Hepatocyte (in vitro differentiated cells): ENCODE measurements around the gene USP24. TPM values are rescaled to one million over a fixed set of nuclear protein-coding genes. Genes with fewer than 3 reads are reported as not detected.

Experiments used
- DNase-seq: peaks from one replicate; pipeline ENCODE4 v3.0.0-alpha.2; 2016; ENCODE audit warnings: low spot score
- H2AFZ ChIP-seq: fragments of 200-600 bp; sonication (generic); 2 replicates; pipeline ENCODE4 v1.6.0; 2016; ENCODE audit warnings: antibody characterized with exemption, mild to moderate bottlenecking
- H3K27ac ChIP-seq: fragments of 200-600 bp; sonication (generic); 2 replicates; pipeline ENCODE4 v1.5.1; 2016; ENCODE audit warnings: mild to moderate bottlenecking
- H3K27me3 ChIP-seq: fragments of 200-600 bp; sonication (generic); 2 replicates; pipeline ENCODE4 v1.6.1; 2016
- H3K36me3 ChIP-seq: fragments of 200-600 bp; sonication (generic); replicated peaks from 2 replicates; pipeline ENCODE4 v1.5.1; 2016; ENCODE audit warnings: low read depth; ENCODE audit not compliant: insufficient read depth
- H3K4me1 ChIP-seq: fragments of 200-600 bp; sonication (generic); 2 replicates; pipeline ENCODE4 v1.5.1; 2016; ENCODE audit warnings: mild to moderate bottlenecking, moderate library complexity; ENCODE audit not compliant: insufficient read depth
- H3K4me2 ChIP-seq: fragments of 200-600 bp; sonication (generic); 2 replicates; pipeline ENCODE4 v1.6.0; 2016
- H3K4me3 ChIP-seq: fragments of 200-600 bp; sonication (generic); 2 replicates; pipeline ENCODE4 v1.5.1; 2016; ENCODE audit warnings: mild to moderate bottlenecking
- H3K79me2 ChIP-seq: fragments of 200-600 bp; sonication (generic); 2 replicates; pipeline ENCODE4 v1.6.0; 2017; ENCODE audit warnings: mild to moderate bottlenecking
- H3K9me2 ChIP-seq: fragments of 200-600 bp; sonication (generic); replicated peaks from 2 replicates; pipeline ENCODE4 v1.6.0; 2017; ENCODE audit warnings: mild to moderate bottlenecking; ENCODE audit not compliant: insufficient read depth
- H3K9me3 ChIP-seq: fragments of 200-600 bp; sonication (generic); 2 replicates; pipeline ENCODE4 v1.5.1; 2016; ENCODE audit warnings: low read depth, mild to moderate bottlenecking
- H4K20me1 ChIP-seq: fragments of 200-600 bp; sonication (generic); 2 replicates; pipeline ENCODE4 v1.6.0; 2016; ENCODE audit warnings: mild to moderate bottlenecking; ENCODE audit not compliant: insufficient read depth, poor library complexity, severe bottlenecking
- CTCF ChIP-seq: fragments of 200-600 bp; sonication (generic); IDR thresholded peaks from 2 replicates; pipeline ENCODE4 v1.5.1; 2016; ENCODE audit warnings: antibody characterized with exemption, mild to moderate bottlenecking; ENCODE audit not compliant: poor library complexity
- EZH2 ChIP-seq: fragments of 200-600 bp; sonication (generic); IDR thresholded peaks from 2 replicates; pipeline ENCODE4 v1.6.1; 2016; ENCODE audit warnings: antibody characterized with exemption, mild to moderate bottlenecking, borderline replicate concordance
- EZH2phosphoT487 ChIP-seq: fragments of 200-600 bp; sonication (generic); IDR thresholded peaks from one replicate; pipeline ENCODE4 v1.6.1; 2018; ENCODE audit warnings: antibody characterized with exemption, mild to moderate bottlenecking, low read depth, moderate library complexity; ENCODE audit not compliant: unreplicated experiment, severe bottlenecking
- WGBS: methylation state at CpG from one replicate; pipeline ENCODE4 v1.1.6; 2016; ENCODE audit warnings: low lambda C conversion rate; ENCODE audit errors: missing lambda C conversion rate; 5-methylcytosine and 5-hydroxymethylcytosine counted together
- polyA plus RNA-seq: library from polyadenylated mRNA; unstranded; fragments of >200 nt; fragmentation: Nextera tagmentation; extraction: Ambion mirVana; gene quantifications from 2 replicates; pipeline ENCODE4 v1.2.1, GENCODE V29; 2016
- total RNA-seq: library from RNA; depleted of rRNA; stranded (reverse); fragments of >200 nt; gene quantifications from 2 replicates; pipeline ENCODE4 v1.2.3, GENCODE V29; 2014

Gene USP24
- total and polyA plus RNA-seq, 2 experiments from 2014 or later = 9.3 to 41.9 TPM

GRCh38 chr1:55045430-55045829 lies 169.7 kb downstream of the USP24 start:
- 100% methylated on average over 9 of the region's 10 CpGs for WGBS
- H3K4me2 ChIP-seq = no peak overlapping the region
- H3K79me2 ChIP-seq = peaks cover 25% of the 10 kb centered on the region
- H3K27me3 ChIP-seq = peaks cover 12% of the 10 kb centered on the region
- H4K20me1 ChIP-seq = peaks cover 12% of the 10 kb centered on the region
- H3K4me3 ChIP-seq = no peak overlapping the region
- no peak overlapping the region for H3K27ac ChIP-seq
- peaks cover 4% of the 10 kb centered on the region for H3K4me1 ChIP-seq
- H3K36me3 ChIP-seq = no peaks in the 10 kb centered on the region
- H3K9me3 ChIP-seq = no peaks in the 10 kb centered on the region
- no peak overlapping the region for H2AFZ ChIP-seq
- no peaks in the 10 kb centered on the region for H3K9me2 ChIP-seq
- no peak for DNase-seq
- TF ChIP-seq EZH2phosphoT487 = no peak
- TF ChIP-seq EZH2 = no peak
- no peak for TF ChIP-seq CTCF

GRCh38 chr1:55044617-55045397 lies 170.4 kb downstream of the USP24 start:
- Histone ChIP-seq H3K9me2 (no peaks in the 10 kb centered on the region), H4K20me1 (peaks cover 12% of the 10 kb centered on the region), H2AFZ (no peak overlapping the region), H3K27ac (no peak overlapping the region), H3K36me3 (no peaks in the 10 kb centered on the region), H3K4me3 (no peak overlapping the region), H3K4me2 (no peak overlapping the region), H3K79me2 (peaks cover 28% of the 10 kb centered on the region), H3K4me1 (peaks cover 4% of the 10 kb centered on the region), H3K9me3 (no peaks in the 10 kb centered on the region), H3K27me3 (peaks cover 17% of the 10 kb centered on the region)
- no peak for TF ChIP-seq EZH2phosphoT487
- TF ChIP-seq EZH2 = no peak
- DNase-seq = no peak
- WGBS = 92% methylated on average over 15 of the region's 15 CpGs

DNA sequence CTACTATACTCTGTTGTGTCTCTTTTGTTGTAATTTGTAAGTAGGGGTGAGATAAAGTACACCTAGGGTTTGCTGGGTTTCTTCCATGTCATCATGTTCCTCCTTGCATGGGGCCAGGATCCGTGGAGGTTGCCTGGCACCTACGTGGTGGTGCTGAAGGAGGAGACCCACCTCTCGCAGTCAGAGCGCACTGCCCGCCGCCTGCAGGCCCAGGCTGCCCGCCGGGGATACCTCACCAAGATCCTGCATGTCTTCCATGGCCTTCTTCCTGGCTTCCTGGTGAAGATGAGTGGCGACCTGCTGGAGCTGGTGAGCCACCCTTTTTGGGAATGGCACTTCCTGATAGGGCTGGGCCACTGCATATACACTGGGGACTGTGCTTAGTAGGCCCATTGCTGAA lies 171.4 kb downstream of the USP24 start:
- H4K20me1 ChIP-seq = peaks cover 12% of the 10 kb centered on the region
- no peaks in the 10 kb centered on the region for H3K36me3 ChIP-seq
- no peak overlapping the region for H3K4me2 ChIP-seq
- H3K27ac ChIP-seq = no peak overlapping the region
- H3K9me2 ChIP-seq = no peaks in the 10 kb centered on the region
- WGBS = 99% methylated on average over 9 of the region's 9 CpGs
- TF ChIP-seq EZH2 (no peak), CTCF (no peak), EZH2phosphoT487 (no peak)
- peaks cover 28% of the 10 kb centered on the region for H3K79me2 ChIP-seq
- no peaks in the 10 kb centered on the region for H3K4me1 ChIP-seq
- no peak overlapping the region for H2AFZ ChIP-seq
- no peak overlapping the region for H3K4me3 ChIP-seq
- no peaks in the 10 kb centered on the region for H3K9me3 ChIP-seq
- DNase-seq = no peak
- H3K27me3 ChIP-seq = peaks cover 20% of the 10 kb centered on the region

DNA sequence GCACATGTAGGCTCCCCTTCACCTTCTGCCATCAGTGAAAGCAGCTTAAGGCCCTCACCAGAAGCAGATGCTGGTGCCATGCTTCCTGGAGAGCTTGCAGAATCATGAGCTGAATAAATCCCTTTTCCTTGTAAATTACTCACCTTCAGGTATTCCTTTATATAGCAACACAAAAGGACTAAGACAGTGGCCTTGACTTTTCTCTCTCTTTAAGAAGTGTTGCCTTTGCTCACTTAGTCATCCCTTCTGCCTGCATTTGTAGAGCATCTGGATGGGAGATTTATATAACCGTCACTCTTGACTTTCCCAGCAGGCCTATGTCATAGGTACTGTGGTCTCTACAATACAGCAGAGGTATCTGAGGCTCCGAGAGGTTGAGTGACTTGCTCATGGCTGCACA lies 172.2 kb downstream of the USP24 start:
- Histone ChIP-seq H3K27ac (no peak overlapping the region), H3K79me2 (peaks cover 28% of the 10 kb centered on the region), H3K4me2 (peak overlapping the region; percentile 96), H3K27me3 (peaks cover 24% of the 10 kb centered on the region), H4K20me1 (peaks cover 12% of the 10 kb centered on the region), H3K9me2 (no peaks in the 10 kb centered on the region), H3K9me3 (no peaks in the 10 kb centered on the region), H2AFZ (no peak overlapping the region), H3K4me3 (no peak overlapping the region), H3K36me3 (no peaks in the 10 kb centered on the region), H3K4me1 (no peaks in the 10 kb centered on the region)
- DNase-seq = no peak
- 92% methylated on average over 2 of the region's 2 CpGs for WGBS
- TF ChIP-seq EZH2 (no peak), EZH2phosphoT487 (no peak), CTCF (no peak)
